IPS-11a (cell line): ENCODE measurements around the gene GCN1.

ENCODE experiments used
- H3K4me3 ChIP-seq: one replicate; pipeline ENCODE4 v1.5.1; 2013; ENCODE audit warnings: low read depth, low read length, control low read depth

The GCN1 gene

GRCh38 chr12:120099738-120100137 lies 94.8 kb downstream of the GCN1 start:
- no peak overlapping the region for H3K4me3 ChIP-seq

GRCh38 chr12:120098756-120099470 lies 95.6 kb downstream of the GCN1 start:
- no peak overlapping the region for H3K4me3 ChIP-seq

GRCh38 chr12:120096671-120097202 lies 97.8 kb downstream of the GCN1 start:
- no peak overlapping the region for H3K4me3 ChIP-seq

- H3K4me3 ChIP-seq = no peak overlapping the region
These were observed 98.8 kb downstream of the GCN1 start for GRCh38 chr12:120095736-120096135.

GRCh38 chr12:120095331-120095730 lies 99.2 kb downstream of the GCN1 start:
- H3K4me3 ChIP-seq = no peak overlapping the region

- no peak overlapping the region for H3K4me3 ChIP-seq
These were observed 100.0 kb downstream of the GCN1 start for GRCh38 chr12:120094485-120094884.

GRCh38 chr12:120093592-120094355 lies 100.7 kb downstream of the GCN1 start:
- no peak overlapping the region for H3K4me3 ChIP-seq

- no peak overlapping the region for H3K4me3 ChIP-seq
These were observed 101.3 kb downstream of the GCN1 start for GRCh38 chr12:120093336-120093591.

GRCh38 chr12:120092551-120093335 lies 101.8 kb downstream of the GCN1 start:
- H3K4me3 ChIP-seq = no peak overlapping the region

- H3K4me3 ChIP-seq = no peak overlapping the region
These were observed 103.0 kb downstream of the GCN1 start for GRCh38 chr12:120091371-120092090.

- H3K4me3 ChIP-seq = no peak overlapping the region
These were observed 103.8 kb downstream of the GCN1 start for GRCh38 chr12:120090626-120091295.

GRCh38 chr12:120090206-120090605 lies 104.3 kb downstream of the GCN1 start:
- no peak overlapping the region for H3K4me3 ChIP-seq

GRCh38 chr12:120089796-120090195 lies 104.7 kb downstream of the GCN1 start:
- no peak overlapping the region for H3K4me3 ChIP-seq

- no peak overlapping the region for H3K4me3 ChIP-seq
These were observed 105.4 kb downstream of the GCN1 start for GRCh38 chr12:120089105-120089504.

- peak overlapping the region; percentile 15 for H3K4me3 ChIP-seq
These were observed 107.5 kb downstream of the GCN1 start for GRCh38 chr12:120086801-120087621.

GRCh38 chr12:120085920-120086645 lies 108.4 kb downstream of the GCN1 start:
- H3K4me3 ChIP-seq = no peak overlapping the region

- no peak overlapping the region for H3K4me3 ChIP-seq
These were observed 112.9 kb downstream of the GCN1 start for GRCh38 chr12:120081641-120082040.

GRCh38 chr12:120079411-120080400 lies 114.8 kb downstream of the GCN1 start:
- H3K4me3 ChIP-seq = no peak overlapping the region
